22Rv1 (cell line): Measurements from ENCODE around the gene GBP1.

Source experiments
- ZFX ChIP-seq: fragments of 450-650 bp; IDR thresholded peaks from 2 replicates; pipeline ENCODE4 v1.6.1; 2017; ENCODE audit warnings: antibody characterized with exemption, borderline replicate concordance
- TF ChIP-seq, protein P1 (sequence below): fragments of 450-650 bp; IDR thresholded peaks from 2 replicates; pipeline ENCODE4 v1.5.1; 2017; ENCODE audit warnings: mild to moderate bottlenecking

DNA sequence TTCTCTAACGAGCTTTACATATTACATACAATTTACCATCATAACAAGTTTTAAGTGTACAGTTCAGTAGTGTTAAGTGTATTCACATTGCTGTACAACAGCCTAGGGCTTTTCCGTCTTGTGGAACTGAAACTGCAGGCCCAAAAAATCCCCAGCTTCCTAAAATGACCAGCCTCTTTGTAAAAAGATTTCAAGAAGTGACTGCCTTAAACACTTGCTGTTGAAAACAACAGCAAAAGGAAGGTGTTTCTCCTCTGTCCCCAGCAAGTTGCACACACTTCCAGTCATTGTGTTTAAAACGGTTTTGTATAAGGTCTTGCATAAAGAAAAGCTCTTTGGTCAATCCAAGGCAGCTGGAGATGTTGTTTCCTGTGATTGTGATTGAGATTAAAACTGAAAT lies 16.0 kb upstream of the GBP1 start:
- TF ChIP-seq, protein P1, sequence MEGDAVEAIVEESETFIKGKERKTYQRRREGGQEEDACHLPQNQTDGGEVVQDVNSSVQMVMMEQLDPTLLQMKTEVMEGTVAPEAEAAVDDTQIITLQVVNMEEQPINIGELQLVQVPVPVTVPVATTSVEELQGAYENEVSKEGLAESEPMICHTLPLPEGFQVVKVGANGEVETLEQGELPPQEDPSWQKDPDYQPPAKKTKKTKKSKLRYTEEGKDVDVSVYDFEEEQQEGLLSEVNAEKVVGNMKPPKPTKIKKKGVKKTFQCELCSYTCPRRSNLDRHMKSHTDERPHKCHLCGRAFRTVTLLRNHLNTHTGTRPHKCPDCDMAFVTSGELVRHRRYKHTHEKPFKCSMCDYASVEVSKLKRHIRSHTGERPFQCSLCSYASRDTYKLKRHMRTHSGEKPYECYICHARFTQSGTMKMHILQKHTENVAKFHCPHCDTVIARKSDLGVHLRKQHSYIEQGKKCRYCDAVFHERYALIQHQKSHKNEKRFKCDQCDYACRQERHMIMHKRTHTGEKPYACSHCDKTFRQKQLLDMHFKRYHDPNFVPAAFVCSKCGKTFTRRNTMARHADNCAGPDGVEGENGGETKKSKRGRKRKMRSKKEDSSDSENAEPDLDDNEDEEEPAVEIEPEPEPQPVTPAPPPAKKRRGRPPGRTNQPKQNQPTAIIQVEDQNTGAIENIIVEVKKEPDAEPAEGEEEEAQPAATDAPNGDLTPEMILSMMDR = no peak
- no peak for TF ChIP-seq ZFX
